Neural cell (in vitro differentiated cells): ENCODE results near the gene TTC22. TPM values are rescaled to one million over a fixed set of nuclear protein-coding genes. Genes with fewer than 3 reads are reported as not detected.

Experiments
- H2AFZ ChIP-seq: fragments of 200-600, 300-800 bp; sonication (generic), shearing (Covaris generic); 2 replicates; pipeline ENCODE4 v1.6.0; 2014; ENCODE audit warnings: low read depth, mild to moderate bottlenecking, antibody characterized with exemption, low read length, moderate library complexity
- H3F3A ChIP-seq: fragments of 200-600 bp; shearing (Covaris generic); 2 replicates; pipeline ENCODE4 v1.6.1; 2016; ENCODE audit warnings: mild to moderate bottlenecking, moderate library complexity, mixed read lengths, antibody characterized with exemption, low read length; ENCODE audit not compliant: insufficient read depth, poor library complexity, severe bottlenecking
- H3K27ac ChIP-seq: fragments of 200-600, 300-800 bp; sonication (generic), shearing (Covaris generic); 2 replicates; pipeline ENCODE4 v1.5.1; 2014; ENCODE audit warnings: mild to moderate bottlenecking, low read length, moderate library complexity
- H3K27me3 ChIP-seq: fragments of 300-800, 200-600 bp; sonication (generic), shearing (Covaris generic); 2 replicates; pipeline ENCODE4 v1.6.0; 2014; ENCODE audit warnings: mild to moderate bottlenecking, low read depth, low read length, moderate library complexity; ENCODE audit not compliant: insufficient read depth
- H3K36me3 ChIP-seq: fragments of 300-800, 200-600 bp; sonication (generic), shearing (Covaris generic); 2 replicates; pipeline ENCODE4 v1.5.1; 2014; ENCODE audit warnings: mild to moderate bottlenecking, antibody characterized with exemption, low read length, moderate library complexity; ENCODE audit not compliant: insufficient read depth
- H3K4me2 ChIP-seq: fragments of 300-800, 200-600 bp; sonication (generic), shearing (Covaris generic); 2 replicates; pipeline ENCODE4 v1.6.0; 2014; ENCODE audit warnings: mild to moderate bottlenecking, low read length
- H3K4me3 ChIP-seq: fragments of 300-800, 200-600 bp; sonication (generic), shearing (Covaris generic); 2 replicates; pipeline ENCODE4 v1.5.1; 2014; ENCODE audit warnings: mild to moderate bottlenecking, low read length, moderate library complexity
- H3K79me2 ChIP-seq: fragments of 200-600 bp; shearing (Covaris generic); replicated peaks from 2 replicates; pipeline ENCODE4 v1.6.0; 2014; ENCODE audit warnings: mild to moderate bottlenecking, low read length, moderate library complexity; ENCODE audit not compliant: insufficient read depth
- H3K9ac ChIP-seq: fragments of 300-800, 200-600 bp; sonication (generic), shearing (Covaris generic); 2 replicates; pipeline ENCODE4 v1.6.1; 2016; ENCODE audit warnings: mild to moderate bottlenecking, low read length, mixed read lengths
- H3K9me2 ChIP-seq: fragments of 200-600 bp; shearing (Covaris generic); 2 replicates; pipeline ENCODE4 v1.6.1; 2016; ENCODE audit warnings: mild to moderate bottlenecking, low read length, mixed read lengths; ENCODE audit not compliant: insufficient read depth
- H3K9me3 ChIP-seq: fragments of 200-600, 300-800 bp; sonication (generic), shearing (Covaris generic); 2 replicates; pipeline ENCODE4 v1.6.1; 2016; ENCODE audit warnings: mild to moderate bottlenecking, mixed run types, low read length, moderate library complexity, mixed read lengths
- H4K20me1 ChIP-seq: fragments of 200-600 bp; shearing (Covaris generic); 2 replicates; pipeline ENCODE4 v1.6.1; 2016; ENCODE audit warnings: mild to moderate bottlenecking, mixed run types; ENCODE audit not compliant: insufficient read depth
- CTCF ChIP-seq: fragments of 450-650 bp; IDR thresholded peaks from 2 replicates; pipeline ENCODE4 v1.5.1; 2014; ENCODE audit warnings: antibody characterized with exemption, mild to moderate bottlenecking, moderate library complexity; ENCODE audit not compliant: poor library complexity, severe bottlenecking
- EP300 ChIP-seq: fragments of 450-650 bp; conservative IDR thresholded peaks from 2 replicates; pipeline ENCODE4 v1.6.1; 2014; ENCODE audit warnings: antibody characterized with exemption, mild to moderate bottlenecking, moderate library complexity; ENCODE audit not compliant: poor library complexity, severe bottlenecking
- EZH2 ChIP-seq: fragments of 200-600, 300-800 bp; shearing (Covaris generic), sonication (generic); IDR thresholded peaks from 2 replicates; pipeline ENCODE4 v1.6.1; 2014; ENCODE audit warnings: antibody characterized with exemption, low read length, borderline replicate concordance, mild to moderate bottlenecking; ENCODE audit not compliant: insufficient read depth, poor library complexity, severe bottlenecking
- MXI1 ChIP-seq: fragments of 450-650 bp; conservative IDR thresholded peaks from 2 replicates; pipeline ENCODE4 v1.6.1; 2014; ENCODE audit warnings: antibody characterized with exemption, mild to moderate bottlenecking; ENCODE audit not compliant: poor library complexity, severe bottlenecking
- POLR2AphosphoS5 ChIP-seq: IDR thresholded peaks from 2 replicates; pipeline ENCODE4 v1.6.1; 2012
- RAD21 ChIP-seq: fragments of 450-650 bp; conservative IDR thresholded peaks from 2 replicates; pipeline ENCODE4 v1.6.1; 2014; ENCODE audit warnings: antibody characterized with exemption, mild to moderate bottlenecking, moderate library complexity
- REST ChIP-seq: IDR thresholded peaks from 2 replicates; pipeline ENCODE4 v1.6.1; 2012; ENCODE audit warnings: borderline replicate concordance
- SMC3 ChIP-seq: fragments of 450-650 bp; conservative IDR thresholded peaks from 2 replicates; pipeline ENCODE4 v1.6.1; 2014; ENCODE audit warnings: antibody characterized with exemption, mild to moderate bottlenecking, moderate library complexity; ENCODE audit not compliant: poor library complexity
- TAF1 ChIP-seq: IDR thresholded peaks from 2 replicates; pipeline ENCODE4 v1.6.1; 2012; ENCODE audit warnings: low read depth
- polyA plus RNA-seq: library from polyadenylated mRNA; depleted of rRNA; stranded (reverse); fragments of >200 nt; gene quantifications from 2 replicates; pipeline ENCODE4 v1.2.3, GENCODE V29; 2014

TTC22 gene
- polyA plus RNA-seq, 1 donor from 2014 or later = not detected

- Histone ChIP-seq H3K27ac (no peak overlapping the region), H2AFZ (no peak overlapping the region), H3K27me3 (no peaks in the 10 kb centered on the region), H3K9me3 (peaks cover 4% of the 10 kb centered on the region), H4K20me1 (no peaks in the 10 kb centered on the region), H3K4me3 (no peak overlapping the region), H3K9ac (no peak overlapping the region), H3F3A (no peaks in the 10 kb centered on the region), H3K9me2 (no peaks in the 10 kb centered on the region), H3K36me3 (no peaks in the 10 kb centered on the region), H3K4me2 (no peak overlapping the region), H3K79me2 (no peaks in the 10 kb centered on the region)
- TF ChIP-seq TAF1 = no peak
Measured at GRCh38 chr1:54826226-54826816, 25.2 kb upstream of the TTC22 start.

GRCh38 chr1:54825696-54826095 lies 24.6 kb upstream of the TTC22 start:
- H3K27me3 ChIP-seq = no peaks in the 10 kb centered on the region
- no peak overlapping the region for H3K4me2 ChIP-seq
- TF ChIP-seq EP300 = no peak
- no peak for TF ChIP-seq MXI1
- TF ChIP-seq CTCF = no peak
- TF ChIP-seq SMC3 = no peak
- no peak for TF ChIP-seq REST
- no peak for TF ChIP-seq RAD21
- TF ChIP-seq EZH2 = no peak
- no peak for TF ChIP-seq TAF1
- H3K9ac ChIP-seq = no peak overlapping the region
- H3K36me3 ChIP-seq = no peaks in the 10 kb centered on the region
- peaks cover 4% of the 10 kb centered on the region for H3K9me3 ChIP-seq
- H2AFZ ChIP-seq = no peak overlapping the region
- no peaks in the 10 kb centered on the region for H4K20me1 ChIP-seq
- no peaks in the 10 kb centered on the region for H3F3A ChIP-seq
- H3K79me2 ChIP-seq = no peaks in the 10 kb centered on the region
- no peak overlapping the region for H3K4me3 ChIP-seq
- no peak overlapping the region for H3K27ac ChIP-seq
- no peaks in the 10 kb centered on the region for H3K9me2 ChIP-seq

- Histone ChIP-seq H3K4me3 (no peak overlapping the region), H2AFZ (no peak overlapping the region)
Measured at GRCh38 chr1:54823670-54824069, 22.5 kb upstream of the TTC22 start.

More at GRCh38 chr1:54823670-54824069, 22.5 kb upstream of the TTC22 start:
- H3K4me2 ChIP-seq = no peak overlapping the region
- H3K9me2 ChIP-seq = no peaks in the 10 kb centered on the region
- no peaks in the 10 kb centered on the region for H3K36me3 ChIP-seq
- H3K27me3 ChIP-seq = no peaks in the 10 kb centered on the region
- H4K20me1 ChIP-seq = no peaks in the 10 kb centered on the region
- no peak overlapping the region for H3K27ac ChIP-seq
- no peak overlapping the region for H3K9ac ChIP-seq
- H3K79me2 ChIP-seq = no peaks in the 10 kb centered on the region
- TF ChIP-seq EZH2 = no peak
- no peak for TF ChIP-seq SMC3
- no peak for TF ChIP-seq EP300
- TF ChIP-seq POLR2AphosphoS5 = no peak
- TF ChIP-seq RAD21 = no peak
- no peak for TF ChIP-seq REST
- no peak for TF ChIP-seq TAF1
- no peak for TF ChIP-seq CTCF
- no peak for TF ChIP-seq MXI1
- H3K9me3 ChIP-seq = peaks cover 4% of the 10 kb centered on the region
- no peaks in the 10 kb centered on the region for H3F3A ChIP-seq
